Measurements from ENCODE around the gene SLC25A25. TPM values are rescaled to one million over a fixed set of nuclear protein-coding genes. Genes with fewer than 3 reads are reported as not detected.
A peak's percentile ranks its signal among the peaks of the same experiment; 100 is the strongest.

SLC25A25 gene
- total and polyA plus RNA-seq, 9 of the 15 experiments (the other 6 are each of a cell fraction or from before 2014, with no cell fraction given) = 0.07 to 35.9 (median 23.2) TPM

DNA sequence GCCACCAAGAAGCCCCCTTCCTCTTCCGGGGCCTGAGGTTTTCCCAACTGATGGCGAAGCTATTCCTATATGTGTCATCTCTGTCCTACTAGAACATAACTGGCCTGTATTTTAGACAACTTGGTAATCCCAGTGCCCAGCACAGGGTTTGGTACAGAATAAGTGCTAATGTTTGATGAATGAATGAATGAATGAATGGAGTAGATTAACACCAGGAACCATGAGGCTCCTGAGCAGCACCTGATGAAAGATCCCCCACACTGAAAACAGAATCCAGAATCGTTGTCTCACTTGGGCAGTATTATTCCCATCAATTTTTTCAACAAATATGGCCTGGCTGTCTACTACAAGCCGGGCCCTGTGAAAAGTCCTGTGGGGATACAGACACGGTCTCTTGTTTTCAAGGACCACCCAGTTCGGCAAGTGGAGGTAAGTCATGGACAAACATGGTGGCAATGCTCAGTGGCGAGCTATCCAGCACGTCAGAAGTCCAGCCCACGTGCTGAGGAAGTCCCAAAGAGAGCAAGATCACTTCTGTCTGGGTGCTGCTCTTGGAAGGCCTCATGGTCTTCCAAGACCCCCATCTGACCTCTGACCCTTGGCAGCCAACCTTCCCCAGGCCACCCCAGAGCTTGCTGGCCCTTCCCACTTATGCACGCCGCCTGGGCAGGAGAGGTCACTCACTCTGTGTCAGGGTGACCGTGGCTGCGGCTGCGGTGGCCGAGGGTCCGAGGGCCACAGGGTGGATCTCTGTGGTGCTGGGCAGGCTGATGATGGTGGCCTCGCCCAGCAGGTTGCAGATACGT lies 1.9 kb upstream of the SLC25A25 start (continued):
- TF ChIP-seq, protein P1, sequence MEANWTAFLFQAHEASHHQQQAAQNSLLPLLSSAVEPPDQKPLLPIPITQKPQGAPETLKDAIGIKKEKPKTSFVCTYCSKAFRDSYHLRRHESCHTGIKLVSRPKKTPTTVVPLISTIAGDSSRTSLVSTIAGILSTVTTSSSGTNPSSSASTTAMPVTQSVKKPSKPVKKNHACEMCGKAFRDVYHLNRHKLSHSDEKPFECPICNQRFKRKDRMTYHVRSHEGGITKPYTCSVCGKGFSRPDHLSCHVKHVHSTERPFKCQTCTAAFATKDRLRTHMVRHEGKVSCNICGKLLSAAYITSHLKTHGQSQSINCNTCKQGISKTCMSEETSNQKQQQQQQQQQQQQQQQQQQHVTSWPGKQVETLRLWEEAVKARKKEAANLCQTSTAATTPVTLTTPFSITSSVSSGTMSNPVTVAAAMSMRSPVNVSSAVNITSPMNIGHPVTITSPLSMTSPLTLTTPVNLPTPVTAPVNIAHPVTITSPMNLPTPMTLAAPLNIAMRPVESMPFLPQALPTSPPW (CRISPR knock-in tag; IDR thresholded peaks at IDR 0.05) = 0 out of 2 replicates have a peak, but pooled peaks have one; percentile 2
- no peak for TF ChIP-seq ZNF644 (tag; IDR thresholded peaks at IDR 0.05; ENCODE audit: low read depth)
- TF ChIP-seq HDGF (IDR thresholded peaks at IDR 0.05) = no peak
- TF ChIP-seq, protein P2, sequence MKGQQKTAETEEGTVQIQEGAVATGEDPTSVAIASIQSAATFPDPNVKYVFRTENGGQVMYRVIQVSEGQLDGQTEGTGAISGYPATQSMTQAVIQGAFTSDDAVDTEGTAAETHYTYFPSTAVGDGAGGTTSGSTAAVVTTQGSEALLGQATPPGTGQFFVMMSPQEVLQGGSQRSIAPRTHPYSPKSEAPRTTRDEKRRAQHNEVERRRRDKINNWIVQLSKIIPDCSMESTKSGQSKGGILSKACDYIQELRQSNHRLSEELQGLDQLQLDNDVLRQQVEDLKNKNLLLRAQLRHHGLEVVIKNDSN (CRISPR knock-in tag; IDR thresholded peaks at IDR 0.05) = peak; percentile 17
- TF ChIP-seq, protein P3, sequence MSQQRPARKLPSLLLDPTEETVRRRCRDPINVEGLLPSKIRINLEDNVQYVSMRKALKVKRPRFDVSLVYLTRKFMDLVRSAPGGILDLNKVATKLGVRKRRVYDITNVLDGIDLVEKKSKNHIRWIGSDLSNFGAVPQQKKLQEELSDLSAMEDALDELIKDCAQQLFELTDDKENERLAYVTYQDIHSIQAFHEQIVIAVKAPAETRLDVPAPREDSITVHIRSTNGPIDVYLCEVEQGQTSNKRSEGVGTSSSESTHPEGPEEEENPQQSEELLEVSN (IDR thresholded peaks at IDR 0.05; ENCODE audit: borderline replicate concordance in 1 of 2, extremely low read depth in 1 of 2, insufficient read depth in 1 of 2, insufficient read length in 1 of 2, low read depth in 1 of 2, low read length in 1 of 2, poor library complexity in 1 of 2, severe bottlenecking in 1 of 2) = peak in 1 of 2 experiments; percentile 50
- no peak for TF ChIP-seq RAD21 (CRISPR knock-in tag; conservative IDR thresholded peaks at IDR 0.05 in 1 of 2, IDR thresholded peaks at IDR 0.05 in 1 of 2)
- TF ChIP-seq RUNX1 (IDR thresholded peaks at IDR 0.05; ENCODE audit: low read depth) = no peak
- 0 out of 2 replicates have a peak, but pooled peaks have one; percentile 41 for TF ChIP-seq NFXL1 (CRISPR knock-in tag; IDR thresholded peaks at IDR 0.05)
- TF ChIP-seq ZNF175 (CRISPR knock-in tag; IDR thresholded peaks at IDR 0.05; ENCODE audit: low read depth) = peak; percentile 88
- peak; percentile 75 for TF ChIP-seq MYC (IDR thresholded peaks at IDR 0.05; ENCODE audit: low read depth, low read length)
- 0 out of 2 replicates have a peak, but pooled peaks have one; percentile 12 for TF ChIP-seq MYC (CRISPR knock-in tag; IDR thresholded peaks at IDR 0.05; ENCODE audit: borderline replicate concordance, low read depth)
- peak; percentile 40; the same call in 1 of the 2 replicates for TF ChIP-seq KAT7 (CRISPR knock-in tag; IDR thresholded peaks at IDR 0.05; ENCODE audit: borderline replicate concordance)
- no peak for TF ChIP-seq TEAD2 (tag; IDR thresholded peaks at IDR 0.05)
- TF ChIP-seq NR3C1 (CRISPR knock-in tag; IDR thresholded peaks at IDR 0.05) = peak; percentile 56; the same call in 1 of the 2 replicates
- peak in 1 of 2 experiments; percentile 45; a peak in 2 of 4 replicates for TF ChIP-seq HDAC1 (IDR thresholded peaks at IDR 0.05)
- TF ChIP-seq NR2C1 (IDR thresholded peaks at IDR 0.05) = no peak
- TF ChIP-seq NR2C1 (tag; IDR thresholded peaks at IDR 0.05) = peak; percentile 92
- no peak for TF ChIP-seq SMAD2 (IDR thresholded peaks at IDR 0.05; ENCODE audit: low read depth, low read length)
- peak; percentile 96 for TF ChIP-seq ZNF24 (IDR thresholded peaks at IDR 0.05)
- TF ChIP-seq ELF2 (CRISPR knock-in tag; IDR thresholded peaks at IDR 0.05) = 0 out of 2 replicates have a peak, but pooled peaks have one; percentile 50
- TF ChIP-seq HIVEP1 (CRISPR knock-in tag; IDR thresholded peaks at IDR 0.05) = 0 out of 2 replicates have a peak, but pooled peaks have one; percentile 63
